ENCODE results near the gene PSG4. TPM values are rescaled to one million over a fixed set of nuclear protein-coding genes. Genes with fewer than 3 reads are reported as not detected.
"Not testable (repeated sequence)": the region's sequence is repeated elsewhere in the genome, so short reads cannot be mapped to it uniquely, and the experiment has no call there.

Gene PSG4
- not detected for total RNA-seq

DNA sequence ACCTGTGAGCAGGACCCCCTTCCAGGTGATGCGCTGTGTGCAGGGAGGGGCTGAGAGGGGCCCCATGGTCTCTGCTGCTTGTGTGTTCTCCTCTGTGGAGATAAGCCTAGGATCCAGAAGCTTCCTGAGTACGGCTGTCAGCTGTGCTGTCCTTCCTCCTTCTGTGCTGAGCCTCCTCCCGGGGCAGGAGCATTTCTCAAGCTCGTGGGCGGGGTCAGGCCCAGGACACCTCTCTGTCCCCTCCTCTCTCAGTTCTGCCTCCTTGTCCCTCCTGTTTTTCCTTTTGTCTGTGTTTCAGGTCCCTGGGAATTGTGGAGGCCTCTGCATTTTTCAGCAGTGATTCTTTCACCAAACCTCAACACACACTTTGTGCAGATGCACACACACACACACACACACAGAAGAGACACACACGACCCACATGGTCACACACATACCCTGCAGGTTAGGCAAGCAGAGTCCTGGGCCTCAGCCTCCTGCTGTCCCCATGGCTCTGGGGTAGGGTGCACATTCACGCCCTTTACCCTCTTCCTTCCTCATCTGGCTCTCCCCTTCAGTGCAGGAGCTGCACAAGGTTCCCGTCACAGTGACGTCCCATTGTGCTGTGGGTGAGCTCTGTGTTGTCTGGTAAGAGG lies at the start of gene PSG4:
Gene PSG4, minus strand, starts transcription at position 168 of the 635 bp plus-strand sequence. Its CDS starts 102 bp downstream, at position 66.
- H3K4me3 Mint-ChIP-seq, H3K4me1 Mint-ChIP-seq, DNase-seq, H3K9me3 Mint-ChIP-seq, H3K36me3 Mint-ChIP-seq, H3K27ac Mint-ChIP-seq: not testable (repeated sequence)
- H3K27me3 Mint-ChIP-seq, result peaks cover 24% of the 10 kb centered on the region

DNA sequence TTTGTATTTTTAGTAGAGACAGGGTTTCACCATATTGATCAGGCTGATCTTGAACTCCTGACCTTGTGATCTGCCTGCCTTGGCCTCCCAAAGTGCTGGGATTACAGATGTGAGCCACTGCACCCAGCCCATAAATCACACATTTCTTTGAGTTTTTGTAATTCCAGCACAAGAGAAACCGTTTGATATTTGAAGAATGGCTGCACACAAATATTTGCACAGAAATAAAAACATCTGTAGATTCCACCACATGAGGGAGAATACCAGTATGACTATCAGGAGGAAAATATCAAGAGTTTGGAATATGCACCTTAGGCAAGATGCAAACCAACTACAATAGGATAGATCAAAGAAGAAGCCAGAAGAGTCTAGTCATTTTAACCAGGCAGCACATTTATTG lies 46.0 kb upstream of the PSG4 start:
- not testable (repeated sequence) for H3K4me1 Mint-ChIP-seq, H3K9me3 Mint-ChIP-seq, DNase-seq, H3K36me3 Mint-ChIP-seq, H3K4me3 Mint-ChIP-seq, H3K27ac Mint-ChIP-seq
- H3K27me3 Mint-ChIP-seq, result peaks cover 33% of the 10 kb centered on the region

- H3K36me3 Mint-ChIP-seq, H3K9me3 Mint-ChIP-seq, DNase-seq, H3K27ac Mint-ChIP-seq, H3K4me1 Mint-ChIP-seq, H3K4me3 Mint-ChIP-seq: not testable (repeated sequence)
- H3K27me3 Mint-ChIP-seq, result peaks cover 33% of the 10 kb centered on the region
Measured at GRCh38 chr19:43250296-43250695, 44.9 kb upstream of the PSG4 start.

GRCh38 chr19:43248635-43249002 lies 43.2 kb upstream of the PSG4 start:
- H3K36me3 Mint-ChIP-seq, DNase-seq, H3K9me3 Mint-ChIP-seq, H3K27ac Mint-ChIP-seq, H3K4me1 Mint-ChIP-seq, H3K4me3 Mint-ChIP-seq: not testable (repeated sequence)
- H3K27me3 Mint-ChIP-seq, result peaks cover 29% of the 10 kb centered on the region

- H3K27me3 Mint-ChIP-seq, result peaks cover 28% of the 10 kb centered on the region
- H3K9me3 Mint-ChIP-seq, H3K27ac Mint-ChIP-seq, H3K36me3 Mint-ChIP-seq, H3K4me3 Mint-ChIP-seq, DNase-seq, H3K4me1 Mint-ChIP-seq: not testable (repeated sequence)
Measured at GRCh38 chr19:43247243-43247880, 41.9 kb upstream of the PSG4 start.

- H3K4me3 Mint-ChIP-seq, H3K9me3 Mint-ChIP-seq, H3K36me3 Mint-ChIP-seq, H3K4me1 Mint-ChIP-seq, DNase-seq, H3K27ac Mint-ChIP-seq: not testable (repeated sequence)
- peaks cover 15% of the 10 kb centered on the region for H3K27me3 Mint-ChIP-seq
Measured at GRCh38 chr19:43245848-43246247, 40.4 kb upstream of the PSG4 start.

- not testable (repeated sequence) for H3K27me3 Mint-ChIP-seq, H3K4me1 Mint-ChIP-seq, H3K36me3 Mint-ChIP-seq, H3K27ac Mint-ChIP-seq, H3K4me3 Mint-ChIP-seq, DNase-seq
- peaks cover 18% of the 10 kb centered on the region for H3K9me3 Mint-ChIP-seq
Measured at GRCh38 chr19:43242211-43242610, 36.8 kb upstream of the PSG4 start.

DNA sequence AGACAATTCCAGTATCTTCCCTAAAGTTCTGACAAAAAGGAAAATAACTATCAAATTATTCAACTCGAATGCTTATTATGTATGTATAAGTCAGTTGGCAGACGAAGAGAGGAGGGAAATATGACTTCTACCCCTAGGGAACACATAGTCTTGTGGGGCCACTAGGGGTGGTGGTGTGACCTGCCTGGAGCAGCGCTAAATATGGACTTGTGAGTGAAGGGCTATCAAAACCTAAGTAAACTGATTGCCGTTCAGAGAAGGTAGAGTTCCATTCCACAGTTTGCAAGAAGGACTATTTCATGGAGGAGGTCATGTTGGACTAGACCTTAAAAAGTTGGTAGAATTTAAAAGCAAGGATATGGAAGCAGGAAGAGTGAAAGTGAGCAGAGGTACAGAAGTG lies 32.8 kb upstream of the PSG4 start:
- H3K27ac Mint-ChIP-seq, H3K4me1 Mint-ChIP-seq, H3K4me3 Mint-ChIP-seq, H3K36me3 Mint-ChIP-seq, DNase-seq, H3K27me3 Mint-ChIP-seq: not testable (repeated sequence)
- H3K9me3 Mint-ChIP-seq, result peaks cover 15% of the 10 kb centered on the region

- H3K36me3 Mint-ChIP-seq, H3K4me1 Mint-ChIP-seq, DNase-seq: not testable (repeated sequence)
Measured at GRCh38 chr19:43235686-43236085, 30.2 kb upstream of the PSG4 start.

DNA sequence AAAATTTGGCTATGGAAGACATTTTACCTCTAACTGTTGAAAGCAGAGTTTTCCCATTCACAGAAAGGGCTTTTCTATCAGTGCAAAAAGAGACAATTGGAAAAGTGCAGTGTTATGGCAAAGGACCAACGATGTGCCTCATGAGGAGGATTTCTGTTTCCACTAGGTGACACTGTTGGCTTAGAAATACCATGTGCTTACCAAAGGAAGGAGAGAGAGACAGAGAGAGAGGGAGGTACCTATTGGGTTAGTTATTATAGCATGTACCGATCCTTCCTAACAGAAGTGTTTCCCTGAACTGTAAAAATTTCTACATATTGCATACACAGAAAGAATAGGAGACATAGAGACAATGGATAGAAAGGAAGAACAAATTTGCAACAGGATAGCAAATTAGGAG lies 23.9 kb upstream of the PSG4 start:
- H3K9me3 Mint-ChIP-seq, result peaks cover 40% of the 10 kb centered on the region
- H3K36me3 Mint-ChIP-seq, result no peaks in the 10 kb centered on the region
- H3K4me1 Mint-ChIP-seq, result no peaks in the 10 kb centered on the region
- H3K27me3 Mint-ChIP-seq, result no peaks in the 10 kb centered on the region
- DNase-seq, result no peak
- no peak overlapping the region for H3K4me3 Mint-ChIP-seq
- no peak overlapping the region for H3K27ac Mint-ChIP-seq

More at GRCh38 chr19:43235686-43236085, 30.2 kb upstream of the PSG4 start:
- not testable (repeated sequence) for H3K4me3 Mint-ChIP-seq, H3K27me3 Mint-ChIP-seq, H3K27ac Mint-ChIP-seq
- H3K9me3 Mint-ChIP-seq, result peaks cover 24% of the 10 kb centered on the region

DNA sequence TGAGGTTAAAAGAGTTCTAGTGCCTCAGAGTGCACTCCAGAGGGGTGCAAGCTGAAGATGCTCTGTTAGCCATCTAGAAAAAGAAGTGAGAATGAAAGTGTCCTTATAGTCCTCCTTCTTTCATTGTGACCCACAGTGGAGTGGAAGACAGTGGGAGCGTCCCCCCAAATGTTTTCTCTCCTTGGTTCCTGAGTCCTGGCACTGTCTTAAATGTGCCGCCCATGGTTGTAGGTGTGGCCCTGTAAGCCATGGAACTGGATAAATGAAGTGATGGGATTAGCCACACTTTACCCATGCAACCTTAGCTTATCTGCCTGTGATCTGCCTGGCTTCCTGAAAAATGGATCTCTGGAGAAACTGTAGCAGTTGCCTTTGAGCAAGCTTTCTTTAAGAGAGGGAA lies 23.3 kb upstream of the PSG4 start:
- not testable (repeated sequence) for H3K27ac Mint-ChIP-seq, H3K4me3 Mint-ChIP-seq
- peak; percentile 7 for DNase-seq

GRCh38 chr19:43226986-43227385 lies 21.5 kb upstream of the PSG4 start:
- H3K4me1 Mint-ChIP-seq, H3K36me3 Mint-ChIP-seq, DNase-seq, H3K27ac Mint-ChIP-seq, H3K4me3 Mint-ChIP-seq, H3K27me3 Mint-ChIP-seq: not testable (repeated sequence)
- H3K9me3 Mint-ChIP-seq, result peaks cover 38% of the 10 kb centered on the region

More for the DNA sequence above, 23.3 kb upstream of the PSG4 start:
- H3K27me3 Mint-ChIP-seq, H3K36me3 Mint-ChIP-seq, H3K4me1 Mint-ChIP-seq: not testable (repeated sequence)
- peaks cover 40% of the 10 kb centered on the region for H3K9me3 Mint-ChIP-seq

GRCh38 chr19:43224855-43225253 lies 19.4 kb upstream of the PSG4 start:
- peaks cover 33% of the 10 kb centered on the region for H3K9me3 Mint-ChIP-seq
- H3K4me1 Mint-ChIP-seq, result no peaks in the 10 kb centered on the region
- H3K4me3 Mint-ChIP-seq, result no peak overlapping the region
- H3K27ac Mint-ChIP-seq, result no peak overlapping the region
- no peak for DNase-seq
- H3K36me3 Mint-ChIP-seq, result no peaks in the 10 kb centered on the region
- peaks cover 4% of the 10 kb centered on the region for H3K27me3 Mint-ChIP-seq

GRCh38 chr19:43224201-43224854 lies 18.9 kb upstream of the PSG4 start:
- not testable (repeated sequence) for H3K4me3 Mint-ChIP-seq, H3K27me3 Mint-ChIP-seq, H3K36me3 Mint-ChIP-seq, H3K4me1 Mint-ChIP-seq, H3K27ac Mint-ChIP-seq, DNase-seq
- H3K9me3 Mint-ChIP-seq, result peaks cover 29% of the 10 kb centered on the region

DNA sequence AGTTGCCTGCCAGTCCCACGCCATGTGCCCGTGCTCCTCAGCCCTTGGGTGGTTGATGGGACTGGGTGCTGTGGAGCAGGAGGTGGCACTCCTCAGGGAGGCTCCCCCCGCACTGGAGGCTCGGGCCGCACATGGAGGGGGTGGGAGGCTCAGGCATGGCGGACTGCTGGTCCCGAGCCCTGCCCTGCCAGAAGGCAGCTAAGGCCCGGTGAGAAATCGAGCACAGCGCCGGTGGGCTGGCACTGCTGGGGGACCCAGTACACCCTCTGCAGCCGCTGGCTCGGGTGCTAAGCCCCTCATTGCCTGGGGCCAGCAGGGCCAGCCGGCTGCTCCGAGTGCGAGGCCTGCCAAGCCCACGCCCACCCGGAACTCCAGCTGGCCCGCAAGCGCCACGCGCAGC lies 16.5 kb upstream of the PSG4 start:
- H3K27ac Mint-ChIP-seq, DNase-seq, H3K4me3 Mint-ChIP-seq, H3K36me3 Mint-ChIP-seq, H3K27me3 Mint-ChIP-seq, H3K4me1 Mint-ChIP-seq: not testable (repeated sequence)
- peaks cover 14% of the 10 kb centered on the region for H3K9me3 Mint-ChIP-seq

DNA sequence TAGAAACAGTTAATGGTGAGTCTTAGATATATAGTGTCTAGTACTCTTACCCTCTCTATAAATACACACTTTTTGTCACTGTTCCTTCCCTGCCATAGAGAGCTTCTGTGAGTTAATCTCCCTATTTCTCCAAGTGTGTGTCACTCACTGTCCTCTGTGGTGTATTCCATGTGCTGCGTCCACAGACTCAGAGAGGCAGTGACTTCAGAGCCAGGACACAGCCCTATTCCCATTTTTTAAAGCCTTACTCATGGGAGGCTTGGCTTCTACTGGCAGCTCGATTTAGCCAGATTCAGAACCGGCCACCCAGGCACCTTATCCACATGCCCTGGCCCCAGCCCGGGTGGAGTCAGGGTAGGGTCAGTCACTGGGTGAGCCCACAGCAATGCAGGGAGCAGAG lies 13.7 kb upstream of the PSG4 start:
- not testable (repeated sequence) for DNase-seq, H3K9me3 Mint-ChIP-seq, H3K4me1 Mint-ChIP-seq, H3K4me3 Mint-ChIP-seq, H3K36me3 Mint-ChIP-seq, H3K27me3 Mint-ChIP-seq, H3K27ac Mint-ChIP-seq

Measured in activated naive CD8-positive, alpha-beta T cell treated with anti-CD3 and anti-CD28 coated beads for 36 hours (primary cell).